Measurements from ENCODE around the gene PPM1K.

GRCh38 chr4:88276952-88277710 lies 7.2 kb downstream of the PPM1K start:
- TF ChIP-seq, protein P1, sequence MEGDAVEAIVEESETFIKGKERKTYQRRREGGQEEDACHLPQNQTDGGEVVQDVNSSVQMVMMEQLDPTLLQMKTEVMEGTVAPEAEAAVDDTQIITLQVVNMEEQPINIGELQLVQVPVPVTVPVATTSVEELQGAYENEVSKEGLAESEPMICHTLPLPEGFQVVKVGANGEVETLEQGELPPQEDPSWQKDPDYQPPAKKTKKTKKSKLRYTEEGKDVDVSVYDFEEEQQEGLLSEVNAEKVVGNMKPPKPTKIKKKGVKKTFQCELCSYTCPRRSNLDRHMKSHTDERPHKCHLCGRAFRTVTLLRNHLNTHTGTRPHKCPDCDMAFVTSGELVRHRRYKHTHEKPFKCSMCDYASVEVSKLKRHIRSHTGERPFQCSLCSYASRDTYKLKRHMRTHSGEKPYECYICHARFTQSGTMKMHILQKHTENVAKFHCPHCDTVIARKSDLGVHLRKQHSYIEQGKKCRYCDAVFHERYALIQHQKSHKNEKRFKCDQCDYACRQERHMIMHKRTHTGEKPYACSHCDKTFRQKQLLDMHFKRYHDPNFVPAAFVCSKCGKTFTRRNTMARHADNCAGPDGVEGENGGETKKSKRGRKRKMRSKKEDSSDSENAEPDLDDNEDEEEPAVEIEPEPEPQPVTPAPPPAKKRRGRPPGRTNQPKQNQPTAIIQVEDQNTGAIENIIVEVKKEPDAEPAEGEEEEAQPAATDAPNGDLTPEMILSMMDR (IDR thresholded peaks at IDR 0.05; ENCODE audit: low read depth, low read length, poor library complexity, severe bottlenecking), result no peak
- TF ChIP-seq EZH2phosphoT487 (IDR thresholded peaks at IDR 0.05; ENCODE audit: borderline replicate concordance, low read length), result no peak
